Uterus (tissue), 2 donors: ENCODE results near the gene VPS41.

Source experiments
- POLR2A ChIP-seq, 2 donors: fragments of 450-650 bp; IDR thresholded peaks; one replicate each; pipeline ENCODE4 v1.6.1; 2016; ENCODE audit warnings: antibody characterized with exemption in 2 of 2, mild to moderate bottlenecking in 1 of 2, moderate library complexity in 1 of 2
- TF ChIP-seq, protein P1 (sequence below), 4 experiments: fragments of 200-600 bp in 2 of 4; fragments of 450-650 bp in 2 of 4; sonication (generic) in 2 of 4; IDR thresholded peaks; one replicate each; pipeline ENCODE4 v1.5.1; 2016 to 2019; ENCODE audit warnings: antibody characterized with exemption in 4 of 4, mild to moderate bottlenecking in 2 of 4, moderate library complexity in 1 of 4

DNA sequence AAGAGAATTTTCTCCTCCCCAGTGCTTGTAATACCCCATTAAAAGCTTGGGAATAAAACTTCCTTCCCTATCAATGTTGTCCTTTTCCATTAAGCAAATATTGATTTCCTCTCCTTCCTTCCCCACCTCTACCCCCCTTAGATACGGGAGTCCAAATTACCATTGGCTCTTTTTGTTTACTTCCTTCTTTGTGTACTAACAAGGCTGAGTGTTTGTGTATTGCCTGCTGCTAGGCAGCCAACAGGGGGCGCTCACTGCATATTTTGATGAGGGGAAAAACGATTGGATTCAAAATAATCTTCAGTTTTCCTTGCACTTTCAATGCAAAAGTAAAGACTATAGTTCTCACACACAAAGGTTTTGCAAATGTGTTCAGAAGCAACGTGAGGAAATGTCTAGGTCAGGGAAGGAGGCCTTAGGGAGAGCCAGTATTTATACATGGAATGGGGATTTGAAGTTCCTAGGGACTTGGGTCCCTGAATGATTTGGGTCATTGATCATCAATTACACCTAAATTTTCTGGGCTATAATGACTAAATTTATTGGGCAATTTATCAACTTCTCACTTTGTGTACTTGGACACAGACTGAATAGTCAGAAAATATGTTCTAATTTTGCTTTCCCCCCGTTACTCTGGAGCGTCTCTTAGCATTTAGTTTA, 23.6 kb upstream of the VPS41 start:
- TF ChIP-seq POLR2A (IDR thresholded peaks at IDR 0.05): no peak
- TF ChIP-seq, protein P1, sequence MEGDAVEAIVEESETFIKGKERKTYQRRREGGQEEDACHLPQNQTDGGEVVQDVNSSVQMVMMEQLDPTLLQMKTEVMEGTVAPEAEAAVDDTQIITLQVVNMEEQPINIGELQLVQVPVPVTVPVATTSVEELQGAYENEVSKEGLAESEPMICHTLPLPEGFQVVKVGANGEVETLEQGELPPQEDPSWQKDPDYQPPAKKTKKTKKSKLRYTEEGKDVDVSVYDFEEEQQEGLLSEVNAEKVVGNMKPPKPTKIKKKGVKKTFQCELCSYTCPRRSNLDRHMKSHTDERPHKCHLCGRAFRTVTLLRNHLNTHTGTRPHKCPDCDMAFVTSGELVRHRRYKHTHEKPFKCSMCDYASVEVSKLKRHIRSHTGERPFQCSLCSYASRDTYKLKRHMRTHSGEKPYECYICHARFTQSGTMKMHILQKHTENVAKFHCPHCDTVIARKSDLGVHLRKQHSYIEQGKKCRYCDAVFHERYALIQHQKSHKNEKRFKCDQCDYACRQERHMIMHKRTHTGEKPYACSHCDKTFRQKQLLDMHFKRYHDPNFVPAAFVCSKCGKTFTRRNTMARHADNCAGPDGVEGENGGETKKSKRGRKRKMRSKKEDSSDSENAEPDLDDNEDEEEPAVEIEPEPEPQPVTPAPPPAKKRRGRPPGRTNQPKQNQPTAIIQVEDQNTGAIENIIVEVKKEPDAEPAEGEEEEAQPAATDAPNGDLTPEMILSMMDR (IDR thresholded peaks at IDR 0.05): peak in 3 of 4 experiments; percentile 32 to 55 (median 53)
